HCT116 (cell line): ENCODE results near the gene CRYBG3. TPM values are rescaled to one million over a fixed set of nuclear protein-coding genes. Genes with fewer than 3 reads are reported as not detected.

Experiments
- ATAC-seq: fragments of 200-7000 bp; cut with Tn5 transposase; 2 replicates; pipeline ENCODE4 v1.9.1; 2020; ENCODE audit warnings: mild to moderate bottlenecking, moderate library complexity
- BruUV-seq: library from RNA; stranded (reverse); fragments of 400-500 nt; replicated peaks from 2 replicates; lab custom pipeline; 2021; lab: Mats Ljungman, UMichigan
- CTCF ChIA-PET: fragments of 300-600 bp; sonication (Branson Sonifier 250); formaldehyde crosslinking; loops from one replicate; lab custom pipeline; 2021; ENCODE audit warnings: antibody characterized with exemption; lab: Charles Lee
- POLR2A ChIA-PET: fragments of 300-600, 350-600 bp; sonication (Branson Sonifier 250); formaldehyde crosslinking; loops from one replicate; lab custom pipeline; 2021; ENCODE audit warnings: antibody characterized with exemption; lab: Charles Lee
- RAD21 ChIA-PET, 2 experiments: fragments of 300-600 bp; sonication (Branson Sonifier 250); formaldehyde crosslinking; loops; one replicate each; lab custom pipeline; 2023; ENCODE audit warnings: low total read pairs in 2 of 2; ENCODE audit not compliant: uncharacterized antibody in 2 of 2, unreplicated experiment in 2 of 2, low non-redundant PET in 1 of 2; lab: Charles Lee
- DNase-seq: peaks from one replicate; pipeline ENCODE4 v3.0.0-alpha.2; 2010; ENCODE audit warnings: low read depth, low spot score
- H2AFZ ChIP-seq: fragments of 200-600 bp; shearing (Covaris generic), sonication (generic); 2 replicates; pipeline ENCODE4 v1.6.1; 2017; ENCODE audit warnings: low read depth, mixed run types, mixed read lengths, antibody characterized with exemption, low read length; ENCODE audit not compliant: poor library complexity, severe bottlenecking
- H3K27ac ChIP-seq: 2 replicates; pipeline ENCODE4 v1.5.1; 2012; ENCODE audit warnings: low read depth, low read length
- H3K27me3 ChIP-seq: fragments of 200-600 bp; sonication (generic); 2 replicates; pipeline ENCODE4 v1.6.1; 2016; ENCODE audit warnings: mixed run types, low read length, mixed read lengths; ENCODE audit not compliant: insufficient read depth
- H3K36me3 ChIP-seq, 2 experiments: fragments of 200-500 bp in 1 of 2; fragments of 200-600 bp in 1 of 2; sonication (Bioruptor generic) in 1 of 2; sonication (generic) in 1 of 2; 2 replicates each; pipeline versions ENCODE4 v1.5.1 to v1.6.1; 2014 to 2016; ENCODE audit warnings: low read length in 2 of 2, inconsistent platforms in 1 of 2, mixed read lengths in 1 of 2, mixed run types in 1 of 2; ENCODE audit not compliant: insufficient read depth in 2 of 2, control insufficient read depth in 1 of 2
- H3K4me1 ChIP-seq, 2 experiments: fragments of 200-600 bp in 1 of 2; sonication (generic) in 1 of 2; 2 replicates each; pipeline versions ENCODE4 v1.5.1 to v1.6.1; 2012 to 2017; ENCODE audit warnings: low read length in 2 of 2, inconsistent platforms in 1 of 2, mild to moderate bottlenecking in 1 of 2, mixed read lengths in 1 of 2, mixed run types in 1 of 2, moderate library complexity in 1 of 2; ENCODE audit not compliant: insufficient read depth in 2 of 2, control insufficient read depth in 1 of 2
- H3K4me2 ChIP-seq: fragments of 200-600 bp; sonication (generic); 2 replicates; pipeline ENCODE4 v1.6.1; 2017; ENCODE audit warnings: mixed run types, low read length, mixed read lengths
- H3K4me3 ChIP-seq, 2 experiments: fragments of 200-600 bp in 1 of 2; sonication (generic) in 1 of 2; replicated peaks in 1 of 2; 2 replicates each; pipeline ENCODE4 v1.5.1; 2011 to 2016; ENCODE audit warnings: low read length in 2 of 2, control low read depth in 1 of 2, low read depth in 1 of 2, mild to moderate bottlenecking in 1 of 2, mixed read lengths in 1 of 2, mixed run types in 1 of 2
- H3K79me2 ChIP-seq: fragments of 200-600 bp; sonication (generic); 2 replicates; pipeline ENCODE4 v1.6.1; 2017; ENCODE audit warnings: mild to moderate bottlenecking, mixed run types, low read length, moderate library complexity, mixed read lengths; ENCODE audit not compliant: insufficient read depth
- H3K9ac ChIP-seq: fragments of 200-600 bp; sonication (generic); 2 replicates; pipeline ENCODE4 v1.6.1; 2016; ENCODE audit warnings: low read length, mixed read lengths
- H3K9me2 ChIP-seq: fragments of 200-600 bp; sonication (generic), shearing (Covaris generic); 2 replicates; pipeline ENCODE4 v1.6.1; 2017; ENCODE audit warnings: mixed run types, mild to moderate bottlenecking, moderate library complexity; ENCODE audit not compliant: insufficient read depth
- H3K9me3 ChIP-seq, 2 experiments: fragments of 200-500 bp in 1 of 2; fragments of 200-600 bp in 1 of 2; sonication (Bioruptor generic) in 1 of 2; sonication (generic) in 1 of 2; 2 replicates each; pipeline ENCODE4 v1.6.1; 2014 to 2017; ENCODE audit warnings: low read length in 2 of 2, mixed read lengths in 2 of 2, inconsistent platforms in 1 of 2, low read depth in 1 of 2, mild to moderate bottlenecking in 1 of 2, mixed run types in 1 of 2, moderate library complexity in 1 of 2; ENCODE audit not compliant: control insufficient read depth in 1 of 2, insufficient read depth in 1 of 2
- H4K20me1 ChIP-seq: fragments of 200-600 bp; sonication (generic), shearing (Covaris generic); 2 replicates; pipeline ENCODE4 v1.6.1; 2017; ENCODE audit warnings: mixed run types, mild to moderate bottlenecking, moderate library complexity; ENCODE audit not compliant: insufficient read depth
- CBX3 ChIP-seq: IDR thresholded peaks from 2 replicates; pipeline ENCODE4 v1.6.1; 2012; ENCODE audit warnings: low read depth
- EZH2phosphoT487 ChIP-seq: fragments of 200-600 bp; IDR thresholded peaks from 2 replicates; pipeline ENCODE4 v1.6.1; 2018; ENCODE audit warnings: antibody characterized with exemption, borderline replicate concordance
- MAX ChIP-seq: IDR thresholded peaks from 2 replicates; pipeline ENCODE4 v1.6.1; 2012
- RAD21 ChIP-seq: IDR thresholded peaks from 2 replicates; pipeline ENCODE4 v1.6.1; 2012; ENCODE audit warnings: low read depth, mild to moderate bottlenecking
- ZBTB33 ChIP-seq: IDR thresholded peaks from 2 replicates; pipeline ENCODE4 v1.6.1; 2011; ENCODE audit warnings: mild to moderate bottlenecking, low read length, moderate library complexity; ENCODE audit not compliant: insufficient replicate concordance; ENCODE audit errors: extremely low read depth
- intact Hi-C: fragments of 100-400 bp; cut with micrococcal nuclease; formaldehyde crosslinking; loops from 2 replicates; pipeline ENCODE4 v1.10.0; 2022
- total RNA-seq: library from RNA; stranded (reverse); gene quantifications from one replicate; pipeline ENCODE4 v1.2.1, GENCODE V29; 2021; ENCODE audit not compliant: unreplicated experiment

Gene CRYBG3
- total RNA-seq, 1 experiment from 2014 or later, result 7.5 TPM

GRCh38 chr3:97949743-97950142 is 127.9 kb downstream of the CRYBG3 start:
- intact Hi-C loops, result no loop called here
- H3K36me3 ChIP-seq, result peaks cover 55 to 59% of the 10 kb centered on the region in 2 experiments
- POLR2A ChIA-PET, result no interaction called here

GRCh38 chr3:97950360-97950759 is 128.5 kb downstream of the CRYBG3 start:
- Histone ChIP-seq H3K9ac (no peak overlapping the region), H3K4me3 (no peak overlapping the region), H3K4me1 (no peaks in the 10 kb centered on the region), H3K9me3 (no peaks in the 10 kb centered on the region), H3K36me3 (peaks cover 53 to 55% of the 10 kb centered on the region in 2 experiments; a peak in 3 of 4 replicates), H4K20me1 (no peaks in the 10 kb centered on the region), H3K9me2 (no peaks in the 10 kb centered on the region), H3K79me2 (peaks cover 4% of the 10 kb centered on the region; the same call in 1 of the 2 replicates), H2AFZ (no peak overlapping the region), H3K27me3 (no peaks in the 10 kb centered on the region), H3K27ac (no peak overlapping the region), H3K4me2 (no peak overlapping the region)
- ChIA-PET RAD21 (no interaction called here), POLR2A (no interaction called here), CTCF (no interaction called here)
- ATAC-seq (no peak), DNase-seq (no peak)
- no TSS peak for BruUV-seq
- intact Hi-C loops, result no loop called here
- no peak for TF ChIP-seq ZBTB33

More at GRCh38 chr3:97949743-97950142, 127.9 kb downstream of the CRYBG3 start:
- Histone ChIP-seq H2AFZ (no peak overlapping the region), H3K4me2 (no peak overlapping the region), H3K4me3 (no peak overlapping the region), H3K27me3 (no peaks in the 10 kb centered on the region), H4K20me1 (no peaks in the 10 kb centered on the region), H3K9me3 (no peaks in the 10 kb centered on the region), H3K9me2 (no peaks in the 10 kb centered on the region), H3K9ac (no peak overlapping the region), H3K4me1 (no peaks in the 10 kb centered on the region), H3K27ac (no peak overlapping the region), H3K79me2 (no peaks in the 10 kb centered on the region)
- CTCF ChIA-PET, result no interaction called here
- no peak for TF ChIP-seq MAX
- TF ChIP-seq EZH2phosphoT487, result no peak
- no peak for TF ChIP-seq CBX3
- no peak for TF ChIP-seq ZBTB33
- TF ChIP-seq RAD21, result no peak
- BruUV-seq, result no TSS peak
- DNase-seq (no peak), ATAC-seq (no peak)
- RAD21 ChIA-PET, result no interaction called here
